ENCODE measurements around the gene CCDC141. TPM values are rescaled to one million over a fixed set of nuclear protein-coding genes. Genes with fewer than 3 reads are reported as not detected.

Gene CCDC141
- total and polyA plus RNA-seq, 2 donors (not counting 3 experiments of a cell fraction or from before 2014, with no cell fraction given): not detected

GRCh38 chr2:178782236-178782635 is 267.7 kb downstream of the CCDC141 start:
- H3K9me1 ChIP-seq (replicated peaks; ENCODE audit: control insufficient read depth, extremely low read depth, insufficient read depth, low read length): no peaks in the 10 kb centered on the region
- no peak overlapping the region for H3K9ac ChIP-seq (replicated peaks; ENCODE audit: extremely low read depth, insufficient read depth, low read length)
- no peaks in the 10 kb centered on the region for H3K9me3 ChIP-seq (replicated peaks; ENCODE audit: control insufficient read depth, insufficient read depth, low read length)
- no peak overlapping the region for H3K4me3 ChIP-seq (replicated peaks in 1 of 3; ENCODE audit: insufficient read depth in 1 of 3, low read depth in 1 of 3, low read length in 3 of 3)
- H3K27me3 ChIP-seq (ENCODE audit: control insufficient read depth in 2 of 2, insufficient read depth in 2 of 2, low read length in 2 of 2): peaks cover 0 to 8% of the 10 kb centered on the region in 2 experiments
- H3K36me3 ChIP-seq (ENCODE audit: control insufficient read depth in 2 of 2, extremely low read depth in 1 of 2, insufficient read depth in 2 of 2, low read length in 2 of 2): no peaks in the 10 kb centered on the region
- ChIA-PET POLR2A (no interaction called here), CTCF (interaction anchor here (1.2 kb wide), 1 partner anchor 109 kb away, joined by 3 read pairs; no protein-coding TSS in a partner anchor)
- BruUV-seq (replicated peaks): no TSS peak
- dilution Hi-C loops (cut with MboI; ENCODE audit: extremely low pct_ligation_motif_present, low sequenced_read_pairs): no loop called here
- no peaks in the 10 kb centered on the region for H4K20me1 ChIP-seq (replicated peaks; ENCODE audit: control insufficient read depth, extremely low read depth, insufficient read depth, low read length)
- H3K4me2 ChIP-seq (ENCODE audit: insufficient read depth, low read length): no peak overlapping the region
- H3K4me1 ChIP-seq (ENCODE audit: control insufficient read depth, extremely low read depth, insufficient read depth, low read length): no peaks in the 10 kb centered on the region
- H3K79me2 ChIP-seq (ENCODE audit: control insufficient read depth, insufficient read depth, low read length): no peaks in the 10 kb centered on the region
- DNase-seq (ENCODE audit: low read depth, low spot score) (no peak), FAIRE-seq (no peak)
- intact Hi-C loops (cut with micrococcal nuclease): no loop called here
- no peak overlapping the region for H2AFZ ChIP-seq (ENCODE audit: low read depth, low read length)
- no peak overlapping the region for H3K27ac ChIP-seq (ENCODE audit: insufficient read depth, low read depth, low read length)
- no peak for TF ChIP-seq FOS (IDR thresholded peaks at IDR 0.05; ENCODE audit: borderline replicate concordance, insufficient read depth, low read length)
- no peak for TF ChIP-seq MYC (IDR thresholded peaks at IDR 0.05; ENCODE audit: low read depth, low read length)
- no peak for TF ChIP-seq CTCF (IDR thresholded peaks at IDR 0.05; ENCODE audit: extremely low read depth in 1 of 2, insufficient read depth in 1 of 2, low read depth in 1 of 2, low read length in 2 of 2)
- TF ChIP-seq EZH2 (IDR thresholded peaks at IDR 0.05; ENCODE audit: borderline replicate concordance, low read depth, low read length, severe bottlenecking): no peak
- TF ChIP-seq GATA2 (IDR thresholded peaks at IDR 0.05; ENCODE audit: insufficient read depth, insufficient read length, low read depth, low read length): no peak
- no peak for TF ChIP-seq POLR2AphosphoS5 (IDR thresholded peaks at IDR 0.05; ENCODE audit: insufficient read depth, low read depth, low read length)

Other genes starting within 250 kb of the CCDC141 start
- gene TTN, start 242.7 kb downstream of the CCDC141 start, total RNA-seq: 0.44 and 0.49 TPM in 2 replicates
- gene TTN, start 242.7 kb downstream of the CCDC141 start, polyA plus RNA-seq: 0.10 and 0.11 TPM in 2 replicates
- 72.4 and 79.9 TPM in 2 replicates for gene SESTD1, start 214.7 kb upstream of the CCDC141 start, total RNA-seq
- gene SESTD1, start 214.7 kb upstream of the CCDC141 start, polyA plus RNA-seq: 7.9 and 9.8 TPM in 2 replicates

Measured in endothelial cell of umbilical vein (primary cell).